ENCODE results near the gene E2F4.

DNA sequence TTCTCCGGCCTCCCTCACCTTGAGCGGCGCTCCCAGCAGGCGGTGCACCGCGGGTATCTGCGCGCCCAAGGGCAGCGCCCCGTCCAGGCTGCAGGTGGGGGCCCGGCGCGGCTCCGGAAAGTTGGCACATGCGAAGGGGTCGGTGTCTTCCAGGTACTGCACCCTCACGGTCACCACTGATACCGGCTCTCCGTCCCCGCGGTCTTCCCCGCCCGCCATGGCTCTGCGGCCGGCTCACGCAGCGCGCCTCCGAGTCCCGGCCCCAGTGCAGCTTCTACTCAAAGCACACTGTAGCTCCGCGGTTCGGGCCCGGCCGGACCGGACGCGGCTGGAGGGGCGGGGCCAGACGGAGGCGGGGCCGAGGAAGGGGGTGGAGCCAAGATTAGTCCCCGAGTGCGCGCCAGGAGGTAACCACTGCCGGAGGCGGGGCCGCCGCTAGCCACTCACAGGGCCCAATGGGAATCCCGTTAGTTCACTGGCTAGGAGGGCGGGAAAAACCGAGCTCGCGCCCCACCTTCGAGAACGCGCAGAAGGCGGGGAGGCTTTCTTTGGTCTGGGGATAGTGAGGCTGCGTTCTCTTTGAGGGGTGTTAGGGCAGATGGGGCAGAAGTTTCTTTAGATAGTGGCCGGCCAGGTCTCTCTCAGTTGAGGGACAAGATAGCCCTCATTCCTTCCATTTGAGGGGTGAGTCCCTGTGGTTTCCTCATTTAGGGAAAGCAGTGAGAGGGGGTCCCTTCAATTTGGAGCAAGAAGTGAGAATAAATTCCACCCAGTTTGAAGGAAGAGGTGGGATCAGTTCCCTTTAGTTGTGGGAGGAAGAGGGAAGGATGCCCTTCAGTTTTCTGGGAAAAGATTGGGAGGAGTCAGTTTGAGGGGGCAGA lies 55.5 kb downstream of the E2F4 start, which contains the start of gene FHOD1:
- no peak for TF ChIP-seq YY1 (IDR thresholded peaks at IDR 0.05; ENCODE audit: low read depth, low read length)
- no peak for TF ChIP-seq POLR2A (IDR thresholded peaks at IDR 0.05; ENCODE audit: control extremely low read depth in 1 of 2, low read depth in 2 of 2, low read length in 2 of 2)
- TF ChIP-seq, protein P1, sequence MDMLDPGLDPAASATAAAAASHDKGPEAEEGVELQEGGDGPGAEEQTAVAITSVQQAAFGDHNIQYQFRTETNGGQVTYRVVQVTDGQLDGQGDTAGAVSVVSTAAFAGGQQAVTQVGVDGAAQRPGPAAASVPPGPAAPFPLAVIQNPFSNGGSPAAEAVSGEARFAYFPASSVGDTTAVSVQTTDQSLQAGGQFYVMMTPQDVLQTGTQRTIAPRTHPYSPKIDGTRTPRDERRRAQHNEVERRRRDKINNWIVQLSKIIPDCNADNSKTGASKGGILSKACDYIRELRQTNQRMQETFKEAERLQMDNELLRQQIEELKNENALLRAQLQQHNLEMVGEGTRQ (IDR thresholded peaks at IDR 0.05; ENCODE audit: low read length), result no peak
- TF ChIP-seq CHD2 (IDR thresholded peaks at IDR 0.05; ENCODE audit: low read length), result peak; percentile 74
- TF ChIP-seq POLR2AphosphoS5 (IDR thresholded peaks at IDR 0.05; ENCODE audit: low read depth, low read length), result no peak; the same call in 1 of the 2 replicates
- 0 out of 2 replicates have a peak, but pooled peaks have one; percentile 42 for TF ChIP-seq GTF2F1 (IDR thresholded peaks at IDR 0.05; ENCODE audit: borderline replicate concordance, low read depth, low read length)
- TF ChIP-seq KDM5A (IDR thresholded peaks at IDR 0.05; ENCODE audit: low read length), result no peak
- TF ChIP-seq EZH2 (IDR thresholded peaks at IDR 0.05; ENCODE audit: low read depth, low read length, severe bottlenecking), result no peak
- TF ChIP-seq, protein P2, sequence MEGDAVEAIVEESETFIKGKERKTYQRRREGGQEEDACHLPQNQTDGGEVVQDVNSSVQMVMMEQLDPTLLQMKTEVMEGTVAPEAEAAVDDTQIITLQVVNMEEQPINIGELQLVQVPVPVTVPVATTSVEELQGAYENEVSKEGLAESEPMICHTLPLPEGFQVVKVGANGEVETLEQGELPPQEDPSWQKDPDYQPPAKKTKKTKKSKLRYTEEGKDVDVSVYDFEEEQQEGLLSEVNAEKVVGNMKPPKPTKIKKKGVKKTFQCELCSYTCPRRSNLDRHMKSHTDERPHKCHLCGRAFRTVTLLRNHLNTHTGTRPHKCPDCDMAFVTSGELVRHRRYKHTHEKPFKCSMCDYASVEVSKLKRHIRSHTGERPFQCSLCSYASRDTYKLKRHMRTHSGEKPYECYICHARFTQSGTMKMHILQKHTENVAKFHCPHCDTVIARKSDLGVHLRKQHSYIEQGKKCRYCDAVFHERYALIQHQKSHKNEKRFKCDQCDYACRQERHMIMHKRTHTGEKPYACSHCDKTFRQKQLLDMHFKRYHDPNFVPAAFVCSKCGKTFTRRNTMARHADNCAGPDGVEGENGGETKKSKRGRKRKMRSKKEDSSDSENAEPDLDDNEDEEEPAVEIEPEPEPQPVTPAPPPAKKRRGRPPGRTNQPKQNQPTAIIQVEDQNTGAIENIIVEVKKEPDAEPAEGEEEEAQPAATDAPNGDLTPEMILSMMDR (IDR thresholded peaks at IDR 0.05; ENCODE audit: control extremely low read depth in 1 of 3, insufficient read depth in 1 of 3, low read depth in 1 of 3, low read length in 3 of 3), result no peak
- TF ChIP-seq RAD21 (IDR thresholded peaks at IDR 0.05 in 1 of 2, conservative IDR thresholded peaks at IDR 0.05 in 1 of 2; ENCODE audit: low read depth in 2 of 2, low read length in 2 of 2), result no peak
- no peak for TF ChIP-seq GABPA (IDR thresholded peaks at IDR 0.05; ENCODE audit: borderline replicate concordance, insufficient read depth, low read length)
- TF ChIP-seq CEBPB (IDR thresholded peaks at IDR 0.05; ENCODE audit: low read depth, low read length), result no peak
- TF ChIP-seq POU5F1 (IDR thresholded peaks at IDR 0.05; ENCODE audit: low read depth, low read length), result no peak
- TF ChIP-seq MAFK (IDR thresholded peaks at IDR 0.05; ENCODE audit: low read depth, low read length), result no peak
